ENCODE results near the gene REEP1.

DNA sequence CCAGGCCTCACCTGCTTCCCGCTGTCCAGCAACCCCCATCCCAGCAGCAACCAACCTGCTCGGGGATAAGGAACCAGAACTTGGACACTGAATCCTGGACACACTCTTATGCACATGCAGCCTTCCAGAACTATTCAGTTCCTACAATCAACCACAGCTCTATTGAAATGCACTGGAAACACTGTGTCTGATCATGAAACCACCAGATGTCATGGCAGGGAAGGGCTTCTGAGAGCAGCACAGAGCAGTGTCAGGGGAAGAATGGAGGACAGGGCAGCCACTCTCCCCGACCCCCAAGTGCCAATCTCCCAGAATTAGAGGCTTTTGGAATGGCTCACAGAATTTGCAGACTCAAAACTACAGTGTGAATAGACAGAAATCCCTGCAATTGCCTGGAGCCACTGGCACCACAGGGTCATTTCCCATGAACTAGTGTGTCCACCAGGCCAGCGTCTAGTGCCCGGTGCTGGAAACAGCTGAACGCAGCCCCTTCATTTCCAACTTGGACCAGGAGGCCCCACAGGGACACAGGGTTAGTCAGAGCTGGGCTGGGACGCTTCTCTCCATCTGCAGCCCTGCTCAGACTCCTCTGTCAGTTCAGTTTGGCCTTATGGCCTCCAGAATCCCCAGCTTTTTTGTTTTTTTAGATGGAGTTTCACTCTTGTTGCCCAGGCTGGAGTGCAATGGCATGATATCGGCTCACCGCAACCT, 112.6 kb downstream of the REEP1 start:
- TF ChIP-seq POLR2AphosphoS5 (IDR thresholded peaks at IDR 0.05) (no peak), POLR2A (IDR thresholded peaks at IDR 0.05) (no peak)
- TF ChIP-seq, protein P1, sequence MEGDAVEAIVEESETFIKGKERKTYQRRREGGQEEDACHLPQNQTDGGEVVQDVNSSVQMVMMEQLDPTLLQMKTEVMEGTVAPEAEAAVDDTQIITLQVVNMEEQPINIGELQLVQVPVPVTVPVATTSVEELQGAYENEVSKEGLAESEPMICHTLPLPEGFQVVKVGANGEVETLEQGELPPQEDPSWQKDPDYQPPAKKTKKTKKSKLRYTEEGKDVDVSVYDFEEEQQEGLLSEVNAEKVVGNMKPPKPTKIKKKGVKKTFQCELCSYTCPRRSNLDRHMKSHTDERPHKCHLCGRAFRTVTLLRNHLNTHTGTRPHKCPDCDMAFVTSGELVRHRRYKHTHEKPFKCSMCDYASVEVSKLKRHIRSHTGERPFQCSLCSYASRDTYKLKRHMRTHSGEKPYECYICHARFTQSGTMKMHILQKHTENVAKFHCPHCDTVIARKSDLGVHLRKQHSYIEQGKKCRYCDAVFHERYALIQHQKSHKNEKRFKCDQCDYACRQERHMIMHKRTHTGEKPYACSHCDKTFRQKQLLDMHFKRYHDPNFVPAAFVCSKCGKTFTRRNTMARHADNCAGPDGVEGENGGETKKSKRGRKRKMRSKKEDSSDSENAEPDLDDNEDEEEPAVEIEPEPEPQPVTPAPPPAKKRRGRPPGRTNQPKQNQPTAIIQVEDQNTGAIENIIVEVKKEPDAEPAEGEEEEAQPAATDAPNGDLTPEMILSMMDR (IDR thresholded peaks at IDR 0.05) = no peak
